Uterus (tissue), 2 donors: Measurements from ENCODE around the gene DIO3.

Source experiments
- CTCF ChIP-seq, 4 experiments: fragments of 200-600 bp in 2 of 4; fragments of 450-650 bp in 2 of 4; sonication (generic) in 2 of 4; IDR thresholded peaks; one replicate each; pipeline ENCODE4 v1.5.1; 2016 to 2019; ENCODE audit warnings: antibody characterized with exemption in 4 of 4, mild to moderate bottlenecking in 2 of 4, moderate library complexity in 1 of 4
- POLR2A ChIP-seq, 2 donors: fragments of 450-650 bp; IDR thresholded peaks; one replicate each; pipeline ENCODE4 v1.6.1; 2016; ENCODE audit warnings: antibody characterized with exemption in 2 of 2, mild to moderate bottlenecking in 1 of 2, moderate library complexity in 1 of 2

GRCh38 chr14:101542391-101542790 is 18.9 kb upstream of the DIO3 start:
- TF ChIP-seq CTCF (IDR thresholded peaks at IDR 0.05) (no peak), POLR2A (IDR thresholded peaks at IDR 0.05) (no peak)
